ENCODE data around the gene TOPORS.

Gene TOPORS

DNA sequence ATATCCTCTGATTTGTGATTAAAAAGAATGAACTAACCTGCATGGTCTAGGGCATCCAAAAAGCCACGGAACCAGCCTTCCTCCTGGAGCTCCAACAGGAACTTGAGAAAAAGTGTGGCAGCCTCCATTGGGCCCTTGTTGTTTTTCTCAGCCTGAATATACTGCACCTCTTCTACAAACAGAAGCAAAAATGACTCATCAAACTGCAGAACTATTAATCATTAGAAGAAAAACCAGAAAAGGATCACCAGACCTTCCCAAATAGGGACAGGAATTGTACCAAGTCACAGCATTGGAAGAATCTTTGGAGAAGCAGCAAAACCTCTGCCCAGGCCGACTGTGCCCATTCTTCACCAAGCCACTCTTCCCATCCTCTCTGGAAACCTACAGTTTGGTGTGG is 51.6 kb downstream of the TOPORS start:
- no peaks in the 10 kb centered on the region for H3K9me2 ChIP-seq (replicated peaks; ENCODE audit: insufficient read depth, low read length)
- H3K36me3 ChIP-seq (replicated peaks; ENCODE audit: insufficient read depth, low read length), result no peaks in the 10 kb centered on the region
- no peak for DNase-seq
- H3K27ac ChIP-seq (ENCODE audit: low read length), result no peak overlapping the region
- TF ChIP-seq EZH2phosphoT487 (IDR thresholded peaks at IDR 0.05; ENCODE audit: low read length), result no peak
- TF ChIP-seq, protein P1, sequence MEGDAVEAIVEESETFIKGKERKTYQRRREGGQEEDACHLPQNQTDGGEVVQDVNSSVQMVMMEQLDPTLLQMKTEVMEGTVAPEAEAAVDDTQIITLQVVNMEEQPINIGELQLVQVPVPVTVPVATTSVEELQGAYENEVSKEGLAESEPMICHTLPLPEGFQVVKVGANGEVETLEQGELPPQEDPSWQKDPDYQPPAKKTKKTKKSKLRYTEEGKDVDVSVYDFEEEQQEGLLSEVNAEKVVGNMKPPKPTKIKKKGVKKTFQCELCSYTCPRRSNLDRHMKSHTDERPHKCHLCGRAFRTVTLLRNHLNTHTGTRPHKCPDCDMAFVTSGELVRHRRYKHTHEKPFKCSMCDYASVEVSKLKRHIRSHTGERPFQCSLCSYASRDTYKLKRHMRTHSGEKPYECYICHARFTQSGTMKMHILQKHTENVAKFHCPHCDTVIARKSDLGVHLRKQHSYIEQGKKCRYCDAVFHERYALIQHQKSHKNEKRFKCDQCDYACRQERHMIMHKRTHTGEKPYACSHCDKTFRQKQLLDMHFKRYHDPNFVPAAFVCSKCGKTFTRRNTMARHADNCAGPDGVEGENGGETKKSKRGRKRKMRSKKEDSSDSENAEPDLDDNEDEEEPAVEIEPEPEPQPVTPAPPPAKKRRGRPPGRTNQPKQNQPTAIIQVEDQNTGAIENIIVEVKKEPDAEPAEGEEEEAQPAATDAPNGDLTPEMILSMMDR (IDR thresholded peaks at IDR 0.05; ENCODE audit: low read length), result no peak
- TF ChIP-seq EZH2 (optimal IDR thresholded peaks at IDR 0.05; ENCODE audit: low read depth, low read length), result no peak
- no peaks in the 10 kb centered on the region for H4K20me1 ChIP-seq (ENCODE audit: insufficient read depth, low read length)
- no peaks in the 10 kb centered on the region for H3F3A ChIP-seq (ENCODE audit: insufficient read depth, low read length)
- H3K79me2 ChIP-seq (ENCODE audit: low read length), result no peaks in the 10 kb centered on the region
- no peaks in the 10 kb centered on the region for H3K9me3 ChIP-seq (replicated peaks; ENCODE audit: insufficient read depth, low read length)
- no peak overlapping the region for H3K9ac ChIP-seq (ENCODE audit: low read length)
- no peak overlapping the region for H3K4me2 ChIP-seq (ENCODE audit: low read depth, low read length)
- no peaks in the 10 kb centered on the region for H3K4me1 ChIP-seq (ENCODE audit: low read length)
- H3K27me3 ChIP-seq (replicated peaks; ENCODE audit: insufficient read depth, low read length), result no peaks in the 10 kb centered on the region
- H3K4me3 ChIP-seq (ENCODE audit: low read length), result no peak overlapping the region
- no peak overlapping the region for H2AFZ ChIP-seq (ENCODE audit: low read length)

DNA sequence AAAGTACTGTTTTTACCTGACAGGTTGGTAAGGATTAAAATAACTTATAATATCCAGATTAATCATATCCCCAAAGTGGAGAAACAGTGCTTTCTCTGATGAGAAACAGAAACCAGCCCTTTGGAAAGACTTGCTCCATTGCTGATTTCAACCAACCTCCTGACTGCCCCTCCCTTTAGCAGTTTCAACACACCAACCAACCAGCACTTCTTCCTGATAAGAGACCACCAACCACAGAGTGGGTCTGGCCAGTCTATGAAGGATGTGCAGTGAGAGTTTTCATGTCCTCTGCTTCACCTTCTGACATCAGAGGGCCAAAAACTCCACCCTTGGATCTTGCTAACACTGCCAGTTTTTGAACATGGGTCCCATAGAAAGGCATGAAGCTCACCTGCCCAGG is 54.5 kb downstream of the TOPORS start:
- no peaks in the 10 kb centered on the region for H3K9me3 ChIP-seq (replicated peaks; ENCODE audit: insufficient read depth, low read length)
- no peak overlapping the region for H3K9ac ChIP-seq (ENCODE audit: low read length)
- no peaks in the 10 kb centered on the region for H3K36me3 ChIP-seq (replicated peaks; ENCODE audit: insufficient read depth, low read length)
- no peak for TF ChIP-seq EZH2 (optimal IDR thresholded peaks at IDR 0.05; ENCODE audit: low read depth, low read length)
- no peaks in the 10 kb centered on the region for H3K4me1 ChIP-seq (ENCODE audit: low read length)
- H2AFZ ChIP-seq (ENCODE audit: low read length), result no peak overlapping the region
- H3K4me3 ChIP-seq (ENCODE audit: low read length), result no peak overlapping the region
- no peaks in the 10 kb centered on the region for H3F3A ChIP-seq (ENCODE audit: insufficient read depth, low read length)
- H3K27me3 ChIP-seq (replicated peaks; ENCODE audit: insufficient read depth, low read length), result no peaks in the 10 kb centered on the region
- no peaks in the 10 kb centered on the region for H3K9me2 ChIP-seq (replicated peaks; ENCODE audit: insufficient read depth, low read length)
- no peak overlapping the region for H3K27ac ChIP-seq (ENCODE audit: low read length)
- H3K4me2 ChIP-seq (ENCODE audit: low read depth, low read length), result no peak overlapping the region
- H4K20me1 ChIP-seq (ENCODE audit: insufficient read depth, low read length), result no peaks in the 10 kb centered on the region
- no peaks in the 10 kb centered on the region for H3K79me2 ChIP-seq (ENCODE audit: low read length)
- DNase-seq, result no peak

DNA sequence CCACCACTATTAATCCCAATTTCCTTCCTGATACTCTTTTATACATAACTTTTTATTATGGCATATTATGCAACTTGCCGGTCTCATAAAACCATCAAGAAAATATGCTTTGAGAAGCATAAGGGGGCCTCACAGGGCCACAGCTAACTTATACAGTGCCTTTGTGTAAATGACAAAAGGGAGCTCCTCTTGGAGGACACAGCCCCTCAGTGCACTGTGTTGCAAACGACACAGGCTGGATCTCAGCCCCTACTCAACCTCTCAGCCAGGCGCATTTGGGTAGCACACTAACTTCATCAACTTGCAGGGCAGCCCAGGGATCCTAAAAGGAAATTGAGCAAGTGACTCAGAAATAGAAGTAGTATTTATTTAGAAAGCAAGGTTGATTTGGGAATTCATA is 61.8 kb downstream of the TOPORS start:
- H3K27me3 ChIP-seq (replicated peaks; ENCODE audit: insufficient read depth, low read length), result no peaks in the 10 kb centered on the region
- no peaks in the 10 kb centered on the region for H3K9me3 ChIP-seq (replicated peaks; ENCODE audit: insufficient read depth, low read length)
- no peaks in the 10 kb centered on the region for H3K4me1 ChIP-seq (ENCODE audit: low read length)
- no peak for DNase-seq
- no peaks in the 10 kb centered on the region for H3K36me3 ChIP-seq (replicated peaks; ENCODE audit: insufficient read depth, low read length)
- TF ChIP-seq EZH2 (optimal IDR thresholded peaks at IDR 0.05; ENCODE audit: low read depth, low read length) (no peak), EZH2phosphoT487 (IDR thresholded peaks at IDR 0.05; ENCODE audit: low read length) (no peak)
- TF ChIP-seq, protein P1 (IDR thresholded peaks at IDR 0.05; ENCODE audit: low read length), result no peak
- H3K9ac ChIP-seq (ENCODE audit: low read length), result no peak overlapping the region
- no peak overlapping the region for H3K4me2 ChIP-seq (ENCODE audit: low read depth, low read length)
- no peaks in the 10 kb centered on the region for H3K9me2 ChIP-seq (replicated peaks; ENCODE audit: insufficient read depth, low read length)
- H4K20me1 ChIP-seq (ENCODE audit: insufficient read depth, low read length), result no peaks in the 10 kb centered on the region
- H3F3A ChIP-seq (ENCODE audit: insufficient read depth, low read length), result no peaks in the 10 kb centered on the region
- no peak overlapping the region for H3K4me3 ChIP-seq (ENCODE audit: low read length)
- no peak overlapping the region for H2AFZ ChIP-seq (ENCODE audit: low read length)
- H3K79me2 ChIP-seq (ENCODE audit: low read length), result no peaks in the 10 kb centered on the region
- no peak overlapping the region for H3K27ac ChIP-seq (ENCODE audit: low read length)

All from MM.1S (cell line).